Neural crest cell (in vitro differentiated cells): ENCODE results near the gene ARNT2. TPM values are rescaled to one million over a fixed set of nuclear protein-coding genes. Genes with fewer than 3 reads are reported as not detected.

Experiments
- DNase-seq: peaks from one replicate; pipeline ENCODE4 v3.0.0; 2021; ENCODE audit warnings: low read depth, mixed read lengths, low spot score
- H3K27ac Mint-ChIP-seq: one replicate; pipeline ENCODE4 v1.8.0; 2021; ENCODE audit warnings: mild to moderate bottlenecking, mixed read lengths; ENCODE audit not compliant: unreplicated experiment
- H3K27me3 Mint-ChIP-seq: 2 replicates; pipeline ENCODE4 v1.8.0; 2021; ENCODE audit warnings: low read depth, mild to moderate bottlenecking, mixed read lengths
- H3K36me3 Mint-ChIP-seq: 2 replicates; pipeline ENCODE4 v1.8.0; 2021; ENCODE audit warnings: low read depth, mild to moderate bottlenecking, mixed read lengths
- H3K4me1 Mint-ChIP-seq: 2 replicates; pipeline ENCODE4 v1.8.0; 2021; ENCODE audit warnings: mixed read lengths
- H3K4me3 Mint-ChIP-seq: one replicate; pipeline ENCODE4 v1.8.0; 2021; ENCODE audit warnings: mild to moderate bottlenecking, mixed read lengths
- H3K9me3 Mint-ChIP-seq: 2 replicates; pipeline ENCODE4 v1.8.0; 2021; ENCODE audit warnings: mixed read lengths
- CTCF ChIP-seq: fragments of 200-600 bp; sonication (generic); conservative IDR thresholded peaks from 2 replicates; pipeline ENCODE4 v1.5.0; 2021; ENCODE audit warnings: antibody characterized with exemption, mild to moderate bottlenecking
- total RNA-seq: library from RNA; stranded (reverse); gene quantifications from 2 replicates; pipeline ENCODE4 v1.2.1, GENCODE V29; 2021

ARNT2 gene
- total RNA-seq, 1 donor from 2014 or later = 58.3 TPM

GRCh38 chr15:80490431-80490990 is 86.3 kb downstream of the ARNT2 start:
- Mint-ChIP-seq H3K9me3 (no peaks in the 10 kb centered on the region), H3K4me3 (no peak overlapping the region), H3K4me1 (peaks cover 20% of the 10 kb centered on the region), H3K27me3 (no peaks in the 10 kb centered on the region), H3K36me3 (peaks cover 27% of the 10 kb centered on the region), H3K27ac (no peak overlapping the region)
- TF ChIP-seq CTCF = no peak
- DNase-seq = no peak

GRCh38 chr15:80491163-80491847 is 87.1 kb downstream of the ARNT2 start:
- H3K36me3 Mint-ChIP-seq = peaks cover 31% of the 10 kb centered on the region
- no peak overlapping the region for H3K27ac Mint-ChIP-seq
- no peaks in the 10 kb centered on the region for H3K9me3 Mint-ChIP-seq
- no peak for TF ChIP-seq CTCF
- H3K27me3 Mint-ChIP-seq = no peaks in the 10 kb centered on the region
- H3K4me1 Mint-ChIP-seq = peaks cover 20% of the 10 kb centered on the region
- H3K4me3 Mint-ChIP-seq = no peak overlapping the region
- no peak for DNase-seq

- TF ChIP-seq CTCF = no peak
- Mint-ChIP-seq H3K27ac (peak overlapping the region; percentile 12), H3K4me3 (no peak overlapping the region), H3K36me3 (peaks cover 34% of the 10 kb centered on the region), H3K9me3 (no peaks in the 10 kb centered on the region), H3K27me3 (no peaks in the 10 kb centered on the region), H3K4me1 (peaks cover 20% of the 10 kb centered on the region)
- DNase-seq = no peak
Measured at GRCh38 chr15:80492409-80492808, 88.2 kb downstream of the ARNT2 start.

- Mint-ChIP-seq H3K27ac (no peak overlapping the region), H3K4me3 (no peak overlapping the region), H3K36me3 (peaks cover 36% of the 10 kb centered on the region), H3K27me3 (no peaks in the 10 kb centered on the region), H3K4me1 (peaks cover 20% of the 10 kb centered on the region), H3K9me3 (no peaks in the 10 kb centered on the region)
- no peak for DNase-seq
- TF ChIP-seq CTCF = no peak
Measured at GRCh38 chr15:80492874-80493273, 88.7 kb downstream of the ARNT2 start.

GRCh38 chr15:80494351-80494751 is 90.2 kb downstream of the ARNT2 start:
- H3K27me3 Mint-ChIP-seq = no peaks in the 10 kb centered on the region
- peaks cover 42% of the 10 kb centered on the region for H3K36me3 Mint-ChIP-seq
- no peak for TF ChIP-seq CTCF
- no peak for DNase-seq
- no peaks in the 10 kb centered on the region for H3K9me3 Mint-ChIP-seq
- H3K27ac Mint-ChIP-seq = no peak overlapping the region
- no peak overlapping the region for H3K4me3 Mint-ChIP-seq
- H3K4me1 Mint-ChIP-seq = peaks cover 30% of the 10 kb centered on the region
